ENCODE results near the gene GNMT.
A peak's percentile ranks its signal among the peaks of the same experiment; 100 is the strongest.

Gene GNMT

GRCh38 chr6:42984001-42984923 lies 23.7 kb downstream of the GNMT start, which contains the start of gene PPP2R5D:
Gene PPP2R5D, plus strand, starts transcription at chr6:42984570. Its CDS starts 108 bp downstream, at chr6:42984678.
- CTCF ChIA-PET: interaction anchor here (0.8 kb wide), 1 partner anchor 159 kb away, joined by 4 read pairs; no protein-coding TSS in a partner anchor
- TF ChIP-seq NFRKB (IDR thresholded peaks at IDR 0.05) (no peak), L3MBTL2 (conservative IDR thresholded peaks at IDR 0.05) (no peak), LEF1 (IDR thresholded peaks at IDR 0.05; ENCODE audit: borderline replicate concordance) (no peak), FOXM1 (IDR thresholded peaks at IDR 0.05; ENCODE audit: borderline replicate concordance) (no peak), CTBP1 (IDR thresholded peaks at IDR 0.05; ENCODE audit: borderline replicate concordance) (no peak), SUZ12 (IDR thresholded peaks at IDR 0.05) (no peak), ELF4 (IDR thresholded peaks at IDR 0.05) (0 out of 2 replicates have a peak, but pooled peaks have one; percentile 27), TARDBP (IDR thresholded peaks at IDR 0.05) (no peak), HDGF (IDR thresholded peaks at IDR 0.05; ENCODE audit: borderline replicate concordance) (0 out of 2 replicates have a peak, but pooled peaks have one; percentile 37), FOXK2 (IDR thresholded peaks at IDR 0.05) (no peak), SP1 (IDR thresholded peaks at IDR 0.05) (no peak), BHLHE40 (IDR thresholded peaks at IDR 0.05; ENCODE audit: borderline replicate concordance) (no peak)
- TF ChIP-seq, protein P1, sequence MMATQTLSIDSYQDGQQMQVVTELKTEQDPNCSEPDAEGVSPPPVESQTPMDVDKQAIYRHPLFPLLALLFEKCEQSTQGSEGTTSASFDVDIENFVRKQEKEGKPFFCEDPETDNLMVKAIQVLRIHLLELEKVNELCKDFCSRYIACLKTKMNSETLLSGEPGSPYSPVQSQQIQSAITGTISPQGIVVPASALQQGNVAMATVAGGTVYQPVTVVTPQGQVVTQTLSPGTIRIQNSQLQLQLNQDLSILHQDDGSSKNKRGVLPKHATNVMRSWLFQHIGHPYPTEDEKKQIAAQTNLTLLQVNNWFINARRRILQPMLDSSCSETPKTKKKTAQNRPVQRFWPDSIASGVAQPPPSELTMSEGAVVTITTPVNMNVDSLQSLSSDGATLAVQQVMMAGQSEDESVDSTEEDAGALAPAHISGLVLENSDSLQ (IDR thresholded peaks at IDR 0.05): no peak
- POLR2A ChIA-PET: interaction anchor here (0.6 to 2.5 kb wide), 44 partner anchors 8 to 591 kb away, joined by 3 to 78 read pairs (median 5); partner anchors contain the start of genes CNPY3, CUL7, KLC4 and KLHDC3
- peak; percentile 95 for DNase-seq (ENCODE audit: extremely low spot score)

DNA sequence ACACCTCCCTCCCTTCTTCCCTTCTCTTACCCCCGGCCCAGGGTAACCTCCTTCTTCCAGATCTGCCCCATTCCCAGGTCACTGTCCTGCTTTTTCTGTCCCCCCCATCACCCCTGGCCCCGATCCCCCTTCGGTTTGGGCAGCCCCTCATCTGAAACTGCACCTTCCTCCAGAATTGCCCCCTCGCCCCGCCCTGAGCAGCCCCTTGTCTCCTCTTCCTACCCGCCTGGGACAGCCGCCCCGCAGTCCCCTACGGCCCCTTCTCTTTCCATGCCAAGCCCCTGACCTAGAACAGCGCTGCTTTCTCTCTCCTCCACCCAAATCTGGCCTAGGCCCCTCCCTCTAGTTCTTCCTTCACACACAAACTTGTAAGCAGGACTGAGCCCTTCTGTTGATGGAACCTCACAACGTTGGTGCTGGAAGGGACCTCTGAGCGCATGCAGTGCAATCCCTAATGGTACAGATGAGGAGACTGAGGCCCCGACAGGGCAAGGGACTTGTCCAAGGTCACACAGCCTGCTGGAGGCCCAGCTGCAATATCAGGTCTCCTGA lies 24.4 kb downstream of the GNMT start:
- no peak for DNase-seq (ENCODE audit: extremely low spot score)
- CTCF ChIA-PET: no interaction called here

GRCh38 chr6:42987533-42988451 lies 27.2 kb downstream of the GNMT start:
- ChIA-PET CTCF (no interaction called here), POLR2A (interaction anchor here (0.6 to 1.8 kb wide), 5 partner anchors 9 to 72 kb away, joined by 3 to 10 read pairs (median 3); partner anchors contain the start of genes KLC4, KLHDC3, MRPL2 and PEX6)
- DNase-seq (ENCODE audit: extremely low spot score): no peak
- TF ChIP-seq, protein P1 (IDR thresholded peaks at IDR 0.05): no peak
- no peak for TF ChIP-seq NFRKB (IDR thresholded peaks at IDR 0.05)
- TF ChIP-seq BHLHE40 (IDR thresholded peaks at IDR 0.05; ENCODE audit: borderline replicate concordance): no peak
- no peak for TF ChIP-seq TARDBP (IDR thresholded peaks at IDR 0.05)

More for the DNA sequence above, 24.4 kb downstream of the GNMT start:
- TF ChIP-seq SUZ12 (IDR thresholded peaks at IDR 0.05) (no peak), FOXK2 (IDR thresholded peaks at IDR 0.05) (no peak), CTBP1 (IDR thresholded peaks at IDR 0.05; ENCODE audit: borderline replicate concordance) (no peak), ZNF384 (IDR thresholded peaks at IDR 0.05) (no peak), L3MBTL2 (conservative IDR thresholded peaks at IDR 0.05) (no peak), ELF4 (IDR thresholded peaks at IDR 0.05) (no peak), FOXM1 (IDR thresholded peaks at IDR 0.05; ENCODE audit: borderline replicate concordance) (no peak), FOXA1 (IDR thresholded peaks at IDR 0.05) (no peak), ARNT (IDR thresholded peaks at IDR 0.05) (no peak), NFRKB (IDR thresholded peaks at IDR 0.05) (no peak), TARDBP (IDR thresholded peaks at IDR 0.05) (no peak), HDGF (IDR thresholded peaks at IDR 0.05; ENCODE audit: borderline replicate concordance) (no peak), SP1 (IDR thresholded peaks at IDR 0.05) (no peak), LEF1 (IDR thresholded peaks at IDR 0.05; ENCODE audit: borderline replicate concordance) (no peak), BHLHE40 (IDR thresholded peaks at IDR 0.05; ENCODE audit: borderline replicate concordance) (no peak)
- TF ChIP-seq, protein P1 (IDR thresholded peaks at IDR 0.05): no peak
- POLR2A ChIA-PET: interaction anchor here (1.0 to 2.5 kb wide), 12 partner anchors 10 to 105 kb away, joined by 3 to 78 read pairs (median 12); partner anchors contain the start of genes CNPY3, CUL7, KLHDC3 and MEA1

DNA sequence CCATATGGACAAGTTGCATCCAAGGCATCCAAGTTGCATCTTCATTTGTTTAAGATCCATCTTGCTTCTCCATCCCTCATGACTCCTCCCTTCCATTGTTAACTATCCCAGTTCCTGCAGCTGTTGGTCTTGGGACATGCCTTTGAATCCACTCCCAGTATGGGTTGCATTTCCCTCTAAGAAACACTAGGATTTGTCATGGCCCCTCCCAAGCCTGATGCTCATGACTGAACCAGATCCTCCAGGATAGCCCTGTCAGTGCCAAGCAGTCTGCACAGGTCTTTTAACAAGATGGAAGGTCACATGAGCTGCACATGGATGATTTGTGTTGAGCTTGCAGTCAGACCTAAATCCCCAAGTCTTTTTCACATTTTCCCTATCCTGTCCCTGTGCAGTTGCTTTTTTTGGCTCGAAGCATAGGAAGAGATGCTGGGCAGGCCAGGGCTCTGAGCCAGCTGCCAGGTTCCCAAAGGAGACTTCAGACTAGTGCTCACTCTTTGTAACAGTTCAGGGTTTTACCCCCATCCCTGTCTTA lies 28.0 kb downstream of the GNMT start:
- no peak for DNase-seq (ENCODE audit: extremely low spot score)
- TF ChIP-seq L3MBTL2 (conservative IDR thresholded peaks at IDR 0.05): no peak
- TF ChIP-seq ARNT (IDR thresholded peaks at IDR 0.05): no peak
- no peak for TF ChIP-seq LEF1 (IDR thresholded peaks at IDR 0.05; ENCODE audit: borderline replicate concordance)
- TF ChIP-seq FOXA1 (IDR thresholded peaks at IDR 0.05): no peak
- no peak for TF ChIP-seq FOXK2 (IDR thresholded peaks at IDR 0.05)
- TF ChIP-seq NFRKB (IDR thresholded peaks at IDR 0.05): no peak
- no peak for TF ChIP-seq SP1 (IDR thresholded peaks at IDR 0.05)
- TF ChIP-seq, protein P1 (IDR thresholded peaks at IDR 0.05): no peak
- no peak for TF ChIP-seq SUZ12 (IDR thresholded peaks at IDR 0.05)
- no peak for TF ChIP-seq HDGF (IDR thresholded peaks at IDR 0.05; ENCODE audit: borderline replicate concordance)
- no peak for TF ChIP-seq CTBP1 (IDR thresholded peaks at IDR 0.05; ENCODE audit: borderline replicate concordance)
- no peak for TF ChIP-seq BHLHE40 (IDR thresholded peaks at IDR 0.05; ENCODE audit: borderline replicate concordance)
- no peak for TF ChIP-seq ZNF384 (IDR thresholded peaks at IDR 0.05)
- no peak for TF ChIP-seq TARDBP (IDR thresholded peaks at IDR 0.05)
- no peak for TF ChIP-seq FOXM1 (IDR thresholded peaks at IDR 0.05; ENCODE audit: borderline replicate concordance)
- TF ChIP-seq ELF4 (IDR thresholded peaks at IDR 0.05): no peak
- POLR2A ChIA-PET: interaction anchor here (1.0 to 1.8 kb wide), 3 partner anchors 9 to 86 kb away, joined by 3 to 10 read pairs (median 5); partner anchors contain the start of genes KLHDC3 and PEX6
- CTCF ChIA-PET: no interaction called here
